Keratinocyte (primary cell): Measurements from ENCODE around the gene DEFB126.

Experiments used
- CTCF ChIP-seq, 3 experiments: IDR thresholded peaks in 1 of 3; conservative IDR thresholded peaks in 1 of 3; optimal IDR thresholded peaks in 1 of 3; 2 replicates in 2 of 3; 3 replicates in 1 of 3; pipeline versions ENCODE3 to v1.5.1; 2011; ENCODE audit warnings: low read length in 3 of 3, mild to moderate bottlenecking in 3 of 3, moderate library complexity in 2 of 3, control low read depth in 1 of 3, inconsistent platforms in 1 of 3; ENCODE audit not compliant: insufficient read depth in 2 of 3; ENCODE audit errors: extremely low read depth in 1 of 3
- EZH2 ChIP-seq: IDR thresholded peaks from one replicate; pipeline ENCODE4 v1.6.1; 2012; ENCODE audit warnings: inconsistent platforms, mild to moderate bottlenecking, low read length, moderate library complexity

DNA sequence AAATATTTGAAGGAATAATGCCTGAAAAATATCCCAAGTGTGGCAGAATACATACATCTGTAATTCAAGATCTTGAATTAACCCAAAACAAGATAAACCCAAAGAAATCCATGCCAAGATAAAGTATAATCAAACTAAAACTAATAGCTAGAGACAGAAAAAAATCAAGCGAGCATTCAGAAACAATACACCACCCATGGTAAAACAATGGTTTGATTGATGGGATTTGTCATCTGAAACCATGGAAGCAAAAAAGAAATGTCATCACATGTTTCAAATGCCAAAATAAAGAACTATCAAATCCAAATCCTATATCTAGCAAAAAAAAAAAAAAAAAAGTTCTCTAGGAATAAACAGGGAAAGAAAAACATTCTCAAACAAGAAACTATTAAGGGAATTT is 9.7 kb downstream of the DEFB126 start:
- TF ChIP-seq CTCF (optimal IDR thresholded peaks at IDR 0.05 in 1 of 3, IDR thresholded peaks at IDR 0.05 in 1 of 3, conservative IDR thresholded peaks at IDR 0.05 in 1 of 3; ENCODE audit: extremely low read depth in 1 of 3, insufficient read depth in 2 of 3, low read length in 3 of 3) (no peak), EZH2 (no peak)
